GM12878 (cell line): Measurements from ENCODE around the gene TAMALIN. TPM values are rescaled to one million over a fixed set of nuclear protein-coding genes. Genes with fewer than 3 reads are reported as not detected.

Experiments
- ATAC-seq: fragments of 200-7000 bp; cut with Tn5 transposase; 3 replicates; pipeline ENCODE4 v1.9.1; 2020; ENCODE audit warnings: mild to moderate bottlenecking, moderate library complexity
- BruUV-seq: library from RNA; stranded (reverse); fragments of 400-500 nt; replicated peaks from 2 replicates; lab custom pipeline; 2021; lab: Mats Ljungman, UMichigan
- CTCF ChIA-PET: fragments of 300-600 bp; sonication (Branson Sonifier 250); formaldehyde crosslinking; extraction: SDS; loops from one replicate; lab custom pipeline; 2021; ENCODE audit warnings: inconsistent platforms; lab: Yijun Ruan, JAX
- POLR2A ChIA-PET: fragments of 350-600 bp; formaldehyde crosslinking; extraction: SDS; loops from one replicate; lab custom pipeline; 2021; ENCODE audit warnings: inconsistent platforms; lab: Charles Lee
- RAD21 ChIA-PET: fragments of 300-600 bp; sonication (Branson Sonifier 250); formaldehyde crosslinking; loops from one replicate; lab custom pipeline; 2023; ENCODE audit warnings: antibody characterized with exemption; ENCODE audit not compliant: unreplicated experiment; lab: Charles Lee
- SMC1A ChIA-PET: fragments of 300-600 bp; sonication (Branson Sonifier 250); formaldehyde crosslinking; loops from one replicate; lab custom pipeline; 2023; ENCODE audit not compliant: unreplicated experiment, uncharacterized antibody; lab: Charles Lee
- DNase-seq: peaks from one replicate; pipeline ENCODE4 v3.0.0-alpha.2; 2011; ENCODE audit warnings: low read depth, low spot score
- FAIRE-seq: peaks from 3 replicates; lab custom pipeline; 2011; peaks lifted over from hg19 to GRCh38; lab: Jason Lieb, UNC
- H2AFZ ChIP-seq: 2 replicates; pipeline ENCODE4 v1.6.0; 2011; ENCODE audit warnings: low read depth, low read length, control low read depth; ENCODE audit not compliant: control insufficient read depth
- H3K27ac ChIP-seq: 2 replicates; pipeline ENCODE4 v1.5.1; 2011; ENCODE audit warnings: control low read depth; ENCODE audit not compliant: control insufficient read depth, insufficient read depth
- H3K27me3 ChIP-seq, 2 experiments: replicated peaks in 1 of 2; 2 replicates each; pipeline versions ENCODE4 v1.6.0 to v1.6.1; 2011; ENCODE audit warnings: low read length in 1 of 2; ENCODE audit not compliant: control insufficient read depth in 2 of 2, insufficient read depth in 2 of 2
- H3K36me3 ChIP-seq, 2 experiments: 2 replicates each; pipeline ENCODE4 v1.5.1; 2011; ENCODE audit warnings: low read length in 1 of 2; ENCODE audit not compliant: control insufficient read depth in 2 of 2, insufficient read depth in 2 of 2
- H3K4me1 ChIP-seq: 2 replicates; pipeline ENCODE4 v1.6.1; 2011; ENCODE audit warnings: mild to moderate bottlenecking, low read length, moderate library complexity, mixed read lengths; ENCODE audit not compliant: control insufficient read depth, insufficient read depth
- H3K4me2 ChIP-seq: 2 replicates; pipeline ENCODE4 v1.6.0; 2011; ENCODE audit warnings: control low read depth; ENCODE audit not compliant: control insufficient read depth, insufficient read depth
- H3K4me3 ChIP-seq: fragments of 200-600 bp; sonication (generic); 2 replicates; pipeline ENCODE4 v1.5.1; 2016
- H3K79me2 ChIP-seq: 2 replicates; pipeline ENCODE4 v1.6.0; 2011; ENCODE audit warnings: low read length; ENCODE audit not compliant: control insufficient read depth, insufficient read depth
- H3K9ac ChIP-seq: 2 replicates; pipeline ENCODE4 v1.8.0; 2011; ENCODE audit warnings: low read length, control low read depth, mixed read lengths; ENCODE audit not compliant: control insufficient read depth, insufficient read depth
- H3K9me3 ChIP-seq: replicated peaks from 3 replicates; pipeline ENCODE4 v1.5.1; 2011; ENCODE audit warnings: mild to moderate bottlenecking, low read length; ENCODE audit not compliant: control insufficient read depth, insufficient read depth
- H4K20me1 ChIP-seq: 2 replicates; pipeline ENCODE4 v1.6.0; 2011; ENCODE audit not compliant: control insufficient read depth, insufficient read depth
- BRCA1 ChIP-seq: IDR thresholded peaks from 2 replicates; pipeline ENCODE4 v1.6.1; 2011; ENCODE audit warnings: low read depth, low read length, improper control_type of control experiment
- CHD2 ChIP-seq: IDR thresholded peaks from 2 replicates; pipeline ENCODE4 v1.6.1; 2011; ENCODE audit warnings: low read depth, low read length, improper control_type of control experiment, borderline replicate concordance
- KDM1A ChIP-seq: fragments of 200-600 bp; sonication (generic); IDR thresholded peaks from 2 replicates; pipeline ENCODE4 v1.6.1; 2016; ENCODE audit warnings: borderline replicate concordance
- NFYA ChIP-seq: IDR thresholded peaks from 2 replicates; pipeline ENCODE4 v1.6.1; 2011; ENCODE audit warnings: low read depth, mild to moderate bottlenecking, low read length, improper control_type of control experiment, borderline replicate concordance
- RAD51 ChIP-seq: fragments of 450-650 bp; IDR thresholded peaks from 2 replicates; pipeline ENCODE4 v1.6.1; 2016; ENCODE audit warnings: moderate library complexity, mild to moderate bottlenecking, inconsistent platforms
- RCOR1 ChIP-seq: conservative IDR thresholded peaks from 2 replicates; pipeline ENCODE4 v1.6.1; 2012; ENCODE audit warnings: low read depth, low read length, improper control_type of control experiment
- RELA ChIP-seq: fragments of 450-650 bp; IDR thresholded peaks from 2 replicates; pipeline ENCODE4 v1.8.0; 2014; ENCODE audit warnings: borderline replicate concordance; ENCODE audit not compliant: partially characterized antibody
- SIN3A ChIP-seq: IDR thresholded peaks from 2 replicates; pipeline ENCODE4 v1.6.1; 2012; ENCODE audit warnings: low read depth, low read length, improper control_type of control experiment
- WGBS: methylation state at CpG from one replicate; pipeline ENCODE4 v1.1.6; 2016; ENCODE audit warnings: low lambda C conversion rate; ENCODE audit not compliant: insufficient replicate concordance, insufficient coverage; ENCODE audit errors: missing lambda C conversion rate; 5-methylcytosine and 5-hydroxymethylcytosine counted together
- in situ Hi-C: fragments of 300-500 bp; cut with MboI; formaldehyde crosslinking; loops from 9 replicates; pipeline ENCODE4 v1.14.3; 2018; ENCODE audit warnings: mixed read lengths
- intact Hi-C: fragments of 100-400 bp; cut with micrococcal nuclease; formaldehyde crosslinking; loops from one replicate; pipeline ENCODE4 v1.14.2; 2022; ENCODE audit not compliant: unreplicated experiment
- polyA plus RNA-seq, 11 experiments: library from polyadenylated mRNA; depleted of rRNA in 4 of 11; unstranded in 6 of 11; stranded (reverse) in 5 of 11; fragments of >200 nt; fragmentation: Nextera tagmentation in 4 of 11; fragmentation: Illumina TruSeq in 1 of 11; extraction: Ambion mirVana in 4 of 11; extraction: Trizol in 1 of 11; gene quantifications; 1 replicate in 1 of 11; 2 replicates in 10 of 11; pipeline versions ENCODE4 v1.2.1 to v1.2.3, GENCODE V29; 2011 to 2016; ENCODE audit warnings: inconsistent platforms in 2 of 11, missing spikeins in 2 of 11, low read depth in 1 of 11
- total RNA-seq, 4 experiments: library from RNA; depleted of rRNA in 3 of 4; stranded (reverse); fragments of >200 nt in 3 of 4; fragmentation: Illumina TruSeq in 1 of 4; extraction: Trizol in 1 of 4; gene quantifications; 2 replicates each; pipeline versions ENCODE4 v1.2.1 to v1.2.3, GENCODE V29; 2013 to 2021
- TF ChIP-seq, protein P1 (sequence below): fragments of 150-350 bp; IDR thresholded peaks from 2 replicates; pipeline ENCODE4 v1.6.1; 2016; ENCODE audit warnings: low read depth, low read length
- TF ChIP-seq, protein P2 (sequence below): fragments of 450-650 bp; formaldehyde crosslinking; IDR thresholded peaks from 2 replicates; pipeline ENCODE4 v1.4.0; 2020; ENCODE audit warnings: mild to moderate bottlenecking, moderate library complexity

TAMALIN gene
- total and polyA plus RNA-seq, 10 of the 15 experiments (the other 5 are each of a cell fraction or from before 2014, with no cell fraction given), result 0.09 to 0.58 (median 0.19) TPM; not detected in 4

GRCh38 chr12:52023182-52023975, 16.6 kb downstream of the TAMALIN start (continued):
- no peak for TF ChIP-seq RAD51
- no peak for TF ChIP-seq NFYA
- TF ChIP-seq CHD2, result no peak
- TF ChIP-seq, protein P1, sequence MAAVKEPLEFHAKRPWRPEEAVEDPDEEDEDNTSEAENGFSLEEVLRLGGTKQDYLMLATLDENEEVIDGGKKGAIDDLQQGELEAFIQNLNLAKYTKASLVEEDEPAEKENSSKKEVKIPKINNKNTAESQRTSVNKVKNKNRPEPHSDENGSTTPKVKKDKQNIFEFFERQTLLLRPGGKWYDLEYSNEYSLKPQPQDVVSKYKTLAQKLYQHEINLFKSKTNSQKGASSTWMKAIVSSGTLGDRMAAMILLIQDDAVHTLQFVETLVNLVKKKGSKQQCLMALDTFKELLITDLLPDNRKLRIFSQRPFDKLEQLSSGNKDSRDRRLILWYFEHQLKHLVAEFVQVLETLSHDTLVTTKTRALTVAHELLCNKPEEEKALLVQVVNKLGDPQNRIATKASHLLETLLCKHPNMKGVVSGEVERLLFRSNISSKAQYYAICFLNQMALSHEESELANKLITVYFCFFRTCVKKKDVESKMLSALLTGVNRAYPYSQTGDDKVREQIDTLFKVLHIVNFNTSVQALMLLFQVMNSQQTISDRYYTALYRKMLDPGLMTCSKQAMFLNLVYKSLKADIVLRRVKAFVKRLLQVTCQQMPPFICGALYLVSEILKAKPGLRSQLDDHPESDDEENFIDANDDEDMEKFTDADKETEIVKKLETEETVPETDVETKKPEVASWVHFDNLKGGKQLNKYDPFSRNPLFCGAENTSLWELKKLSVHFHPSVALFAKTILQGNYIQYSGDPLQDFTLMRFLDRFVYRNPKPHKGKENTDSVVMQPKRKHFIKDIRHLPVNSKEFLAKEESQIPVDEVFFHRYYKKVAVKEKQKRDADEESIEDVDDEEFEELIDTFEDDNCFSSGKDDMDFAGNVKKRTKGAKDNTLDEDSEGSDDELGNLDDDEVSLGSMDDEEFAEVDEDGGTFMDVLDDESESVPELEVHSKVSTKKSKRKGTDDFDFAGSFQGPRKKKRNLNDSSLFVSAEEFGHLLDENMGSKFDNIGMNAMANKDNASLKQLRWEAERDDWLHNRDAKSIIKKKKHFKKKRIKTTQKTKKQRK, result no peak

DNA sequence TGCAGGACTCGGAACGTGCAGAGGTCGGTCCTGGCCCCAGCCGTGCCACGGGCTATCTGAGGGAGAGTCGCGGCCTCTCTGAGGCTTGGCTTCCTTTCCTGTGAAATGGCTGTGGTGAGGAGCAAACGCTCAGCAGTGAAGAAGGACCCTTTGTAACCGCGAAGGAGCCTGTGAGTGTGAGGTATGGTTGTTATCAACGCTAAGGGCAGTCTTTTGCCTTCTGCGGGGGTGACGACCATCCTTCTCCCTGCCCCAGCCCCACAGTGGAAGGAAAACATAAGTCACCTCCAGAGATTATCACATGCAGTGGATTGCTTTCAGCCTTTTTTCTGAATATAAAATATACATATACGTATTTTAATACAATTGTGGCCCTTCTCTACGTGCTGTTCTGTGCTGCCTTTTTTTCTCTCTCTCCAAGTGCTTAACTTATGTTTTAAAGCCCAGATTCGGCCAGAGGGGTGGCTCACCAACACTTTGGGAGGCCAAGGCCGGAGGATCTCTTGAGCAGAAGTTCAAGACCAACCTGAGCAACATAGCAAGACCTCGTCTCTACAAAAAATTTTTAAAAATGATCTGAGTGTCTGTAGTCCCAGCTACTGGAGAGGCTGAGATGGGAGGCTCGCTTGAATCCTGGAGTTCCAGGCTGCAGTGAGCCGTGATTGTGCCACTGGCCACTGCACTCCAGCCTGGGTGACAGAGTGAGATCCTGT, 17.4 kb downstream of the TAMALIN start:
- Histone ChIP-seq H3K79me2 (no peaks in the 10 kb centered on the region), H3K9ac (peak overlapping the region; percentile 1; the same call in 1 of the 2 replicates), H3K9me3 (no peaks in the 10 kb centered on the region), H2AFZ (peak overlapping the region; percentile 68), H3K4me1 (peaks cover 21% of the 10 kb centered on the region), H3K27me3 (peaks cover 0 to 9% of the 10 kb centered on the region in 2 experiments; a peak in 2 of 4 replicates), H3K36me3 (no peaks in the 10 kb centered on the region), H3K27ac (no peak overlapping the region), H3K4me2 (peak overlapping the region; percentile 79), H4K20me1 (no peaks in the 10 kb centered on the region), H3K4me3 (peak overlapping the region; percentile 44; the same call in 1 of the 2 replicates)
- ChIA-PET RAD21 (interaction anchor here (0.6 to 9.0 kb wide), 24 partner anchors 12 to 127 kb away, joined by 3 to 151 read pairs (median 14); partner anchors contain the start of genes ATG101, NR4A1 and TAMALIN), POLR2A (interaction anchor here (0.6 to 1.8 kb wide), 6 partner anchors 27 to 1770 kb away, joined by 4 to 20 read pairs (median 5); no protein-coding TSS in a partner anchor), CTCF (interaction anchor here (0.6 to 15.6 kb wide), 27 partner anchors 9 to 200 kb away, joined by 3 to 622 read pairs (median 6); partner anchors contain the start of genes ATG101, NR4A1, SMIM41 and TAMALIN), SMC1A (interaction anchor here (1.1 to 13.7 kb wide), 14 partner anchors 8 to 97 kb away, joined by 3 to 322 read pairs (median 20); partner anchors contain the start of genes ATG101, NR4A1 and TAMALIN)
- DNase-seq (no peak), ATAC-seq (peak; percentile 11), FAIRE-seq (no peak)
- 22% methylated on average over 20 of the region's 20 CpGs for WGBS
- in situ Hi-C loops (no loop called here), intact Hi-C loops (loop anchor here (1.0 to 5.0 kb wide), 4 partner anchors 20 to 132 kb away; no protein-coding TSS in a partner anchor)
- no TSS peak for BruUV-seq
- TF ChIP-seq SIN3A (0 out of 2 replicates have a peak, but pooled peaks have one; percentile 1), KDM1A (no peak), RCOR1 (no peak), BRCA1 (no peak), RELA (peak; percentile 0)
- TF ChIP-seq, protein P2, sequence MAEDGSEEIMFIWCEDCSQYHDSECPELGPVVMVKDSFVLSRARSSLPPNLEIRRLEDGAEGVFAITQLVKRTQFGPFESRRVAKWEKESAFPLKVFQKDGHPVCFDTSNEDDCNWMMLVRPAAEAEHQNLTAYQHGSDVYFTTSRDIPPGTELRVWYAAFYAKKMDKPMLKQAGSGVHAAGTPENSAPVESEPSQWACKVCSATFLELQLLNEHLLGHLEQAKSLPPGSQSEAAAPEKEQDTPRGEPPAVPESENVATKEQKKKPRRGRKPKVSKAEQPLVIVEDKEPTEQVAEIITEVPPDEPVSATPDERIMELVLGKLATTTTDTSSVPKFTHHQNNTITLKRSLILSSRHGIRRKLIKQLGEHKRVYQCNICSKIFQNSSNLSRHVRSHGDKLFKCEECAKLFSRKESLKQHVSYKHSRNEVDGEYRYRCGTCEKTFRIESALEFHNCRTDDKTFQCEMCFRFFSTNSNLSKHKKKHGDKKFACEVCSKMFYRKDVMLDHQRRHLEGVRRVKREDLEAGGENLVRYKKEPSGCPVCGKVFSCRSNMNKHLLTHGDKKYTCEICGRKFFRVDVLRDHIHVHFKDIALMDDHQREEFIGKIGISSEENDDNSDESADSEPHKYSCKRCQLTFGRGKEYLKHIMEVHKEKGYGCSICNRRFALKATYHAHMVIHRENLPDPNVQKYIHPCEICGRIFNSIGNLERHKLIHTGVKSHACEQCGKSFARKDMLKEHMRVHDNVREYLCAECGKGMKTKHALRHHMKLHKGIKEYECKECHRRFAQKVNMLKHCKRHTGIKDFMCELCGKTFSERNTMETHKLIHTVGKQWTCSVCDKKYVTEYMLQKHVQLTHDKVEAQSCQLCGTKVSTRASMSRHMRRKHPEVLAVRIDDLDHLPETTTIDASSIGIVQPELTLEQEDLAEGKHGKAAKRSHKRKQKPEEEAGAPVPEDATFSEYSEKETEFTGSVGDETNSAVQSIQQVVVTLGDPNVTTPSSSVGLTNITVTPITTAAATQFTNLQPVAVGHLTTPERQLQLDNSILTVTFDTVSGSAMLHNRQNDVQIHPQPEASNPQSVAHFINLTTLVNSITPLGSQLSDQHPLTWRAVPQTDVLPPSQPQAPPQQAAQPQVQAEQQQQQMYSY, result no peak
